Measurements from ENCODE around the gene SYNC. TPM values are rescaled to one million over a fixed set of nuclear protein-coding genes. Genes with fewer than 3 reads are reported as not detected.

The SYNC gene
- total RNA-seq, 4 donors from 2014 or later: 111 to 201 (median 153) TPM

DNA sequence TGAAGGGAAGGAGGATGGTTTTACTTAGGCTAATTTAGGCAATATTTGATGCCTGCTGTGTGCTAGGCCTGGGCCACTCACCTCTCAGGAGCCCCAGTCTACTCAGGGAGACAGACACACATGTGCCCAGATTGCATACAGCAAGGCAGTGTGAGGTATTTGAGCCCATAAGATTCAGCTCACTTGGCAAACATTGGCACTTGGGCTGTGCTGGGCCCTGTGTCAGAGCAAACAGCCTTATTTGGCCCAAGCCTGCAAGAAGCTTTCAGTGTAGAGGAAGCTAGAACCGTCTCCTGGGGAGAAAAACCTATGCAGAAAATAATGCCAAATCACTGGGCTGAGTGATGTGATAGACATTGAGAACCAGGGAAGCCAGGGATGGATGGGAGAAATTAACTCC, 3.9 kb upstream of the SYNC start:
- peaks cover 27 to 55% (median 44%) of the 10 kb centered on the region in 4 donors for H3K4me1 ChIP-seq
- DNase-seq (ENCODE audit: extremely low spot score): no peak

DNA sequence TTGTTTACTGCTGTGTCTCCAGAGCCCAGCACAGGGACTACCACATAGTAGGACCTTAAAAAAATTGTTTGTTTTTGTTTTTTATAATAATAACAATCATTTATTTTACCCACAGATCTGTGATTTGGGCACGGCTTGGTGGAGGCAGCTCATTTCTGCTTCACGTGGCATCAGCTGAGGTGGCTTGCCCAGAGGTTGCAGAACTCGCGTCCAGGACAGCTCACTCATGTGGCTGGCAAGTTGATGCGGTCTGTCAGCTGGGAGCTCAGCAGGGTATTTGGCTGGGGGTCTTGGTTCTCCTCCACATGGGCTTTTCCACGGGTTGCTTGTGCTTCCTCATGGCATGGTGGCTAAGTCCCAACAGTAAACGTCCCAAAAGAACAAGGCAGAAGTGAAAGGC, 2.9 kb upstream of the SYNC start:
- TF ChIP-seq, protein P1, sequence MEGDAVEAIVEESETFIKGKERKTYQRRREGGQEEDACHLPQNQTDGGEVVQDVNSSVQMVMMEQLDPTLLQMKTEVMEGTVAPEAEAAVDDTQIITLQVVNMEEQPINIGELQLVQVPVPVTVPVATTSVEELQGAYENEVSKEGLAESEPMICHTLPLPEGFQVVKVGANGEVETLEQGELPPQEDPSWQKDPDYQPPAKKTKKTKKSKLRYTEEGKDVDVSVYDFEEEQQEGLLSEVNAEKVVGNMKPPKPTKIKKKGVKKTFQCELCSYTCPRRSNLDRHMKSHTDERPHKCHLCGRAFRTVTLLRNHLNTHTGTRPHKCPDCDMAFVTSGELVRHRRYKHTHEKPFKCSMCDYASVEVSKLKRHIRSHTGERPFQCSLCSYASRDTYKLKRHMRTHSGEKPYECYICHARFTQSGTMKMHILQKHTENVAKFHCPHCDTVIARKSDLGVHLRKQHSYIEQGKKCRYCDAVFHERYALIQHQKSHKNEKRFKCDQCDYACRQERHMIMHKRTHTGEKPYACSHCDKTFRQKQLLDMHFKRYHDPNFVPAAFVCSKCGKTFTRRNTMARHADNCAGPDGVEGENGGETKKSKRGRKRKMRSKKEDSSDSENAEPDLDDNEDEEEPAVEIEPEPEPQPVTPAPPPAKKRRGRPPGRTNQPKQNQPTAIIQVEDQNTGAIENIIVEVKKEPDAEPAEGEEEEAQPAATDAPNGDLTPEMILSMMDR (IDR thresholded peaks at IDR 0.05): no peak
- TF ChIP-seq POLR2AphosphoS5 (IDR thresholded peaks at IDR 0.05): no peak
- TF ChIP-seq POLR2A (IDR thresholded peaks at IDR 0.05; ENCODE audit: low read depth): no peak
- no peak for TF ChIP-seq EP300 (IDR thresholded peaks at IDR 0.05)
- intact Hi-C loops (cut with DNase I): loop anchor here (5.0 kb wide), 1 partner anchor 53 kb away; the partner anchor contains the start of genes RBBP4 and ZBTB8OS
- no peaks in the 10 kb centered on the region for H3K36me3 ChIP-seq
- WGBS: 79% methylated on average over 7 of the region's 7 CpGs
- H3K27ac ChIP-seq (replicated peaks in 1 of 4): peak overlapping the region; percentile 94 to 99 (median 98)
- H3K4me1 ChIP-seq: peaks cover 33 to 64% (median 54%) of the 10 kb centered on the region in 4 donors
- no peak overlapping the region for H3K4me3 ChIP-seq
- DNase-seq (ENCODE audit: extremely low spot score): no peak
- H3K9me3 ChIP-seq: no peaks in the 10 kb centered on the region
- H3K27me3 ChIP-seq: no peaks in the 10 kb centered on the region

More for the DNA sequence above, 3.9 kb upstream of the SYNC start:
- TF ChIP-seq EP300 (IDR thresholded peaks at IDR 0.05) (no peak), POLR2AphosphoS5 (IDR thresholded peaks at IDR 0.05) (peak; percentile 19 to 26), POLR2A (IDR thresholded peaks at IDR 0.05; ENCODE audit: low read depth) (no peak)
- TF ChIP-seq, protein P1 (IDR thresholded peaks at IDR 0.05): no peak
- H3K9me3 ChIP-seq: no peaks in the 10 kb centered on the region
- no peaks in the 10 kb centered on the region for H3K27me3 ChIP-seq
- H3K4me3 ChIP-seq: no peak overlapping the region
- WGBS: 36% methylated on average over 1 of the region's 1 CpG
- H3K36me3 ChIP-seq: no peaks in the 10 kb centered on the region
- intact Hi-C loops (cut with DNase I): loop anchor here (5.0 kb wide), 1 partner anchor 54 kb away; the partner anchor contains the start of genes RBBP4 and ZBTB8OS
- peak overlapping the region; percentile 94 to 99 (median 98) for H3K27ac ChIP-seq (replicated peaks in 1 of 4)

DNA sequence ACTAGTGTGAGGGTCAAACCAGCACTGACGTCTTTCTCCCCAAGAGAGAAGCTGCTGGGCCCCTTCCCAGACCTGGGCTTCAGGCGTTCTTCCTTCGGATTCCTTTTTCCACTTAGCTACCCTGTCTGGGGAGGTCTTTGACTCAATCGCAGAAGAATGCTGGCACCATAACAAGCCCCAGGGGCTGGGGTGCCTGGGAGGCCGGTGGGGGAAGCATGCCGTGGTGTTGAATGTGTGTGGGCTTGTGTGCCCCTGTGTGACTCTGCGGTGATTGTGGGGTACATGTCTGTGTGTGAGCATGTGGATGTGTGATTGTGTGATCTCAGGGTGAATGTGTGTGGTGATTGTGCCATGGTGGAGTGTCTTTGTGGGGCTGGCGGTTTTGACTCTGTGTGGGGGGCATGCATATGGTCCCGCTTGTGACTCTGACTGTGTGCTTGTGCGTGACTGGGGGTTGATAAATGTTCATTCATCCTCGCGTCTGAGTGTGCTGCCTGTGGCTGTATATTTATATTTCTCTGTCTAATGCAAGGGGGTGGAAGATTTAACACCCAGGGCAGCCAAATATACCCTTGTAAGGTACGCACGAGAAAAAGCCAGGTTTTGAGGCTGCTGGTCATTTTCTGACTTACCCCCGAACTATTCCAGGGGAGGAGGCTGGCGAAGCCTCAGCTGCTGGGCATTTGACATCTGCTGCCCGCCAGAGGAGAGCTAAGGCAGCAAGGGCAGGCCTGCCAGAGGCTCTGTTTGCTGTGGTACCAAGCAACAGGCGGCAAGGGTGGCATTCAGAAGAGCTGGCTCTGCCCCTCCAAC, 1.1 kb upstream of the SYNC start:
- WGBS: 27% methylated on average over 11 of the region's 18 CpGs
- no peak for DNase-seq (ENCODE audit: extremely low spot score)
- Histone ChIP-seq H3K27ac (replicated peaks in 1 of 4) (peak overlapping the region; percentile 94 to 99 (median 98)), H3K36me3 (no peaks in the 10 kb centered on the region), H3K9me3 (no peaks in the 10 kb centered on the region), H3K27me3 (no peaks in the 10 kb centered on the region), H3K4me3 (peak overlapping the region; percentile 63 to 93 (median 76)), H3K4me1 (peaks cover 33 to 83% (median 72%) of the 10 kb centered on the region in 4 donors)
- intact Hi-C loops (cut with DNase I): no loop called here
- TF ChIP-seq POLR2AphosphoS5 (IDR thresholded peaks at IDR 0.05) (peak; percentile 62 to 86), POLR2A (IDR thresholded peaks at IDR 0.05; ENCODE audit: low read depth) (no peak), EP300 (IDR thresholded peaks at IDR 0.05) (peak; percentile 26)
- TF ChIP-seq, protein P1 (IDR thresholded peaks at IDR 0.05): no peak

DNA sequence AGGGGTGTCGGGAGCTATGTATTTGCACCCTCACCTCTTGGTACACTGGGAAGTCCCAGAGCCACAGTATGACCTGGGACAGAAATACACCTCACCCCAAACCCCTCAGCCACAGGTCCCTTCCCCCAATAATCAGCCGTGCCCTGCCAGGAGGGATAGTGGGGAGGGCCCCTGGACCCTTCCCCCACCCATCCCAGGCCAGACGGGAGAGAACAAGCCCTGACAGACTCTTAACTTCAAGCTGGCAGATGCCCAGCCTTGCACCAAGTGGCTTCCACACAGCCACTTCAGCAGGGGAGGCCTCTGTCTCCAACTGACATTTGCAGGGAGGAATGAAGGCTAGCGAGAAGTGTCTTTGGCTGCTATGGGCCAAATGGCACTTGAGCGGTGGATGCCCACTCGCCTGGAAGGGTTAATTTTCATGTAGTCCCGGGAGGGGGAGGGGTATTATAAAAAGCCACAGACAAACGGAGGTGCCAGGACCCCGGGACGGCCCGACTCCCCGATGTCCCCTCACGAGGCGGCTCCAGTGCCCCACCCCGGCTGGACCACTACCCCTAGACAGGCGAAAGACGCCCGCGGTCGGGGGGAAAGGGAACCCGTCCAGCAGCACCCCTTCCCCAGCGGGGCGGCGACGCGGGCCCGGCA, 495 bp downstream of the SYNC start:
- peaks cover 0 to 6% (median 2%) of the 10 kb centered on the region in 4 donors for H3K36me3 ChIP-seq
- H3K4me1 ChIP-seq: peaks cover 33 to 91% (median 80%) of the 10 kb centered on the region in 4 donors
- H3K27me3 ChIP-seq: no peaks in the 10 kb centered on the region
- intact Hi-C loops (cut with DNase I): no loop called here
- no peaks in the 10 kb centered on the region for H3K9me3 ChIP-seq
- WGBS: 14% methylated on average over 9 of the region's 27 CpGs
- no peak for DNase-seq (ENCODE audit: extremely low spot score)
- peak overlapping the region; percentile 63 to 93 (median 76) for H3K4me3 ChIP-seq
- peak overlapping the region; percentile 94 to 99 (median 98) for H3K27ac ChIP-seq (replicated peaks in 1 of 4)
- TF ChIP-seq POLR2AphosphoS5 (IDR thresholded peaks at IDR 0.05): peak in 1 of 2 donors; percentile 13
- TF ChIP-seq EP300 (IDR thresholded peaks at IDR 0.05): no peak
- TF ChIP-seq, protein P1 (IDR thresholded peaks at IDR 0.05): no peak
- no peak for TF ChIP-seq POLR2A (IDR thresholded peaks at IDR 0.05; ENCODE audit: low read depth)

Data from esophagus muscularis mucosa (tissue), 4 donors.